ENCODE data around the gene CDKN2B-AS1. TPM values are rescaled to one million over a fixed set of nuclear protein-coding genes. Genes with fewer than 3 reads are reported as not detected.
A peak's percentile ranks its signal among the peaks of the same experiment; 100 is the strongest.

Gene CDKN2B-AS1
- total RNA-seq, 1 donor from 2014 or later, result 2.3 TPM

GRCh38 chr9:22160221-22160620, 165.6 kb downstream of the CDKN2B-AS1 start:
- Histone ChIP-seq H3K4me1 (peaks cover 23% of the 10 kb centered on the region), H3K27ac (no peak overlapping the region), H3K9me3 (no peaks in the 10 kb centered on the region), H3K27me3 (no peaks in the 10 kb centered on the region), H3K36me3 (no peaks in the 10 kb centered on the region), H3K4me3 (no peak overlapping the region)
- TF ChIP-seq CTCF (IDR thresholded peaks at IDR 0.05), result no peak
- peak; percentile 42 for ATAC-seq
- intact Hi-C loops (cut with DNase I), result no loop called here
- DNase-seq, result no peak

- H3K27me3 ChIP-seq, result no peaks in the 10 kb centered on the region
- no peak for DNase-seq
- no peaks in the 10 kb centered on the region for H3K36me3 ChIP-seq
- no peak for ATAC-seq
- H3K4me1 ChIP-seq, result no peaks in the 10 kb centered on the region
- no peak overlapping the region for H3K4me3 ChIP-seq
- intact Hi-C loops (cut with DNase I), result no loop called here
- H3K9me3 ChIP-seq, result no peaks in the 10 kb centered on the region
- no peak for TF ChIP-seq CTCF (IDR thresholded peaks at IDR 0.05)
- no peak overlapping the region for H3K27ac ChIP-seq
Measured at GRCh38 chr9:22165144-22165543, 170.6 kb downstream of the CDKN2B-AS1 start.

- intact Hi-C loops (cut with DNase I), result no loop called here
- Histone ChIP-seq H3K36me3 (no peaks in the 10 kb centered on the region), H3K9me3 (no peaks in the 10 kb centered on the region), H3K4me1 (no peaks in the 10 kb centered on the region), H3K27me3 (no peaks in the 10 kb centered on the region), H3K27ac (peak overlapping the region; percentile 13), H3K4me3 (no peak overlapping the region)
- no peak for TF ChIP-seq CTCF (IDR thresholded peaks at IDR 0.05)
- ATAC-seq (peak; percentile 26), DNase-seq (no peak)
Measured at GRCh38 chr9:22169243-22169642, 174.7 kb downstream of the CDKN2B-AS1 start.

GRCh38 chr9:22169727-22170503, 175.3 kb downstream of the CDKN2B-AS1 start:
- TF ChIP-seq CTCF (IDR thresholded peaks at IDR 0.05), result no peak
- Histone ChIP-seq H3K36me3 (no peaks in the 10 kb centered on the region), H3K9me3 (no peaks in the 10 kb centered on the region), H3K4me3 (no peak overlapping the region), H3K4me1 (no peaks in the 10 kb centered on the region), H3K27me3 (no peaks in the 10 kb centered on the region), H3K27ac (peak overlapping the region; percentile 13)
- ATAC-seq (peak; percentile 69), DNase-seq (no peak)
- intact Hi-C loops (cut with DNase I), result no loop called here

Other genes with a start within 250 kb of the CDKN2B-AS1 start
- 40.6 TPM for gene MTAP, start 192.2 kb upstream of the CDKN2B-AS1 start, total RNA-seq
- 5.1 TPM for gene CDKN2A, start 399 bp upstream of the CDKN2B-AS1 start, total RNA-seq
- 31.3 TPM for gene CDKN2B, start 14.5 kb downstream of the CDKN2B-AS1 start, total RNA-seq